Measurements from ENCODE around the gene TMEM44.

DNA sequence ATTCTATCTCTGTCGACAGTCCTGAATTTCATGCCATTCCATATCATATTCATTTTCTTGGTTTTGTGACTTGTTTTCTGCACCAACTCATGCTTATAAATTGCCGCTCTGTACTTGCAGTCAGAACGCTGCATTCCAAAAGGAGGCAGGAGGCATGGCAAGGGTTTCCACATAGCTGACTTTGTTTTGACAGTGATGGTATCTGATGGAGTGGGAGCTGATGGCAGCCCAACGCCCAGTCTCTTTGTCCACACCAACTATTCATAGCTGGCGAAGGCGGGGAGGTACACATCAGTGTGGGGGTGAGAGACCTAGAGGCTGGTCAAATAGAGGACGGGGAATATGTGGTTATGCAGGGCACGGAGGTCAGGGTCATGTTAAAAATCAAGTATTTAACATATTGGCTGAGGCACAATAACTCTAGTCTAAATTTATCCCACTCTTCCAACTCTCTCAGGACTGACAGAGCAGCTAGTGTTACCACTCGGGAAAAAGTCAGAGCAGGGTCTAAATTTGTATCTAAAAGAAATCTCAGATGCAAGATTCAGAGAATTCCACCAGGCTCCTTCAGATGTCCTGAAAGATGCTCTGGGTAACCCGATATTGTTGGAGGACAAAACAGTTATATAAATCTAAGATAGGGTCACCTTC is 78.6 kb downstream of the TMEM44 start:
- TF ChIP-seq, protein P1, sequence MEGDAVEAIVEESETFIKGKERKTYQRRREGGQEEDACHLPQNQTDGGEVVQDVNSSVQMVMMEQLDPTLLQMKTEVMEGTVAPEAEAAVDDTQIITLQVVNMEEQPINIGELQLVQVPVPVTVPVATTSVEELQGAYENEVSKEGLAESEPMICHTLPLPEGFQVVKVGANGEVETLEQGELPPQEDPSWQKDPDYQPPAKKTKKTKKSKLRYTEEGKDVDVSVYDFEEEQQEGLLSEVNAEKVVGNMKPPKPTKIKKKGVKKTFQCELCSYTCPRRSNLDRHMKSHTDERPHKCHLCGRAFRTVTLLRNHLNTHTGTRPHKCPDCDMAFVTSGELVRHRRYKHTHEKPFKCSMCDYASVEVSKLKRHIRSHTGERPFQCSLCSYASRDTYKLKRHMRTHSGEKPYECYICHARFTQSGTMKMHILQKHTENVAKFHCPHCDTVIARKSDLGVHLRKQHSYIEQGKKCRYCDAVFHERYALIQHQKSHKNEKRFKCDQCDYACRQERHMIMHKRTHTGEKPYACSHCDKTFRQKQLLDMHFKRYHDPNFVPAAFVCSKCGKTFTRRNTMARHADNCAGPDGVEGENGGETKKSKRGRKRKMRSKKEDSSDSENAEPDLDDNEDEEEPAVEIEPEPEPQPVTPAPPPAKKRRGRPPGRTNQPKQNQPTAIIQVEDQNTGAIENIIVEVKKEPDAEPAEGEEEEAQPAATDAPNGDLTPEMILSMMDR (IDR thresholded peaks at IDR 0.05 in 8 of 11, conservative IDR thresholded peaks at IDR 0.05 in 3 of 11), result no peak
- no peak for TF ChIP-seq POLR2A (IDR thresholded peaks at IDR 0.05)
